Osteoblast (primary cell): ENCODE data around the gene FAXC. TPM values are rescaled to one million over a fixed set of nuclear protein-coding genes. Genes with fewer than 3 reads are reported as not detected.
"Not testable (repeated sequence)": the region's sequence is repeated elsewhere in the genome, so short reads cannot be mapped to it uniquely, and the experiment has no call there.

Experiments used
- DNase-seq: peaks from one replicate; pipeline ENCODE4 v3.0.0; 2011; ENCODE audit warnings: low spot score, mixed read lengths; ENCODE audit not compliant: insufficient read length; ENCODE audit errors: missing footprints
- H2AFZ ChIP-seq: 2 replicates; pipeline ENCODE4 v1.6.0; 2011; ENCODE audit warnings: mild to moderate bottlenecking, low read length
- H3K27ac ChIP-seq: 2 replicates; pipeline ENCODE4 v1.5.1; 2011; ENCODE audit warnings: mild to moderate bottlenecking, low read depth, low read length, moderate library complexity
- H3K27me3 ChIP-seq: 2 replicates; pipeline ENCODE4 v1.6.0; 2012; ENCODE audit warnings: mild to moderate bottlenecking, control low read depth, inconsistent platforms, low read length, moderate library complexity; ENCODE audit not compliant: insufficient read depth
- H3K36me3 ChIP-seq: 2 replicates; pipeline ENCODE4 v1.5.1; 2011; ENCODE audit warnings: mild to moderate bottlenecking, low read length, control low read depth, moderate library complexity; ENCODE audit not compliant: insufficient read depth
- H3K4me1 ChIP-seq: 2 replicates; pipeline ENCODE4 v1.5.1; 2011; ENCODE audit warnings: mild to moderate bottlenecking, low read length, control low read depth, moderate library complexity; ENCODE audit not compliant: insufficient read depth
- H3K4me2 ChIP-seq: 2 replicates; pipeline ENCODE4 v1.6.0; 2011; ENCODE audit warnings: mild to moderate bottlenecking, low read length; ENCODE audit not compliant: insufficient read depth
- H3K4me3 ChIP-seq: fragments of 200-600 bp; sonication (generic); 3 replicates; pipeline ENCODE4 v1.5.1; 2012; ENCODE audit warnings: mild to moderate bottlenecking, low read length, inconsistent platforms; ENCODE audit not compliant: insufficient read depth
- H3K79me2 ChIP-seq: 2 replicates; pipeline ENCODE4 v1.6.0; 2012; ENCODE audit warnings: mild to moderate bottlenecking, low read length, control low read depth, inconsistent platforms; ENCODE audit not compliant: insufficient read depth
- H3K9me3 ChIP-seq: 2 replicates; pipeline ENCODE4 v1.5.1; 2011; ENCODE audit warnings: low read depth, low read length, control low read depth
- H4K20me1 ChIP-seq: 2 replicates; pipeline ENCODE4 v1.6.0; 2012; ENCODE audit warnings: mild to moderate bottlenecking, low read length, control low read depth; ENCODE audit not compliant: insufficient read depth
- total RNA-seq: library from RNA; depleted of rRNA; stranded (reverse); fragments of >200 nt; gene quantifications from 2 replicates; pipeline ENCODE4 v1.2.3, GENCODE V29; 2012
- TF ChIP-seq, protein P1 (sequence below): IDR thresholded peaks from 2 replicates; pipeline ENCODE4 v1.5.1; 2011; ENCODE audit warnings: mild to moderate bottlenecking, low read depth, low read length, moderate library complexity; ENCODE audit errors: extremely low read depth

FAXC gene
- total RNA-seq, 1 donor, result 1.1 TPM

- Histone ChIP-seq H3K9me3 (no peaks in the 10 kb centered on the region), H3K27ac (no peak overlapping the region), H3K4me2 (no peak overlapping the region), H3K27me3 (no peaks in the 10 kb centered on the region), H3K4me3 (no peak overlapping the region), H2AFZ (no peak overlapping the region), H3K79me2 (no peaks in the 10 kb centered on the region), H4K20me1 (no peaks in the 10 kb centered on the region), H3K4me1 (no peaks in the 10 kb centered on the region), H3K36me3 (no peaks in the 10 kb centered on the region)
- TF ChIP-seq, protein P1, sequence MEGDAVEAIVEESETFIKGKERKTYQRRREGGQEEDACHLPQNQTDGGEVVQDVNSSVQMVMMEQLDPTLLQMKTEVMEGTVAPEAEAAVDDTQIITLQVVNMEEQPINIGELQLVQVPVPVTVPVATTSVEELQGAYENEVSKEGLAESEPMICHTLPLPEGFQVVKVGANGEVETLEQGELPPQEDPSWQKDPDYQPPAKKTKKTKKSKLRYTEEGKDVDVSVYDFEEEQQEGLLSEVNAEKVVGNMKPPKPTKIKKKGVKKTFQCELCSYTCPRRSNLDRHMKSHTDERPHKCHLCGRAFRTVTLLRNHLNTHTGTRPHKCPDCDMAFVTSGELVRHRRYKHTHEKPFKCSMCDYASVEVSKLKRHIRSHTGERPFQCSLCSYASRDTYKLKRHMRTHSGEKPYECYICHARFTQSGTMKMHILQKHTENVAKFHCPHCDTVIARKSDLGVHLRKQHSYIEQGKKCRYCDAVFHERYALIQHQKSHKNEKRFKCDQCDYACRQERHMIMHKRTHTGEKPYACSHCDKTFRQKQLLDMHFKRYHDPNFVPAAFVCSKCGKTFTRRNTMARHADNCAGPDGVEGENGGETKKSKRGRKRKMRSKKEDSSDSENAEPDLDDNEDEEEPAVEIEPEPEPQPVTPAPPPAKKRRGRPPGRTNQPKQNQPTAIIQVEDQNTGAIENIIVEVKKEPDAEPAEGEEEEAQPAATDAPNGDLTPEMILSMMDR, result no peak
- no peak for DNase-seq
Measured at GRCh38 chr6:99270826-99271225, 78.6 kb downstream of the FAXC start.

GRCh38 chr6:99270030-99270429 is 79.4 kb downstream of the FAXC start:
- Histone ChIP-seq H3K27ac (no peak overlapping the region), H3K36me3 (no peaks in the 10 kb centered on the region), H4K20me1 (no peaks in the 10 kb centered on the region), H3K27me3 (no peaks in the 10 kb centered on the region), H3K4me1 (no peaks in the 10 kb centered on the region), H3K4me2 (no peak overlapping the region), H3K9me3 (no peaks in the 10 kb centered on the region), H3K4me3 (no peak overlapping the region), H2AFZ (no peak overlapping the region), H3K79me2 (no peaks in the 10 kb centered on the region)
- TF ChIP-seq, protein P1, result no peak
- DNase-seq, result no peak

DNA sequence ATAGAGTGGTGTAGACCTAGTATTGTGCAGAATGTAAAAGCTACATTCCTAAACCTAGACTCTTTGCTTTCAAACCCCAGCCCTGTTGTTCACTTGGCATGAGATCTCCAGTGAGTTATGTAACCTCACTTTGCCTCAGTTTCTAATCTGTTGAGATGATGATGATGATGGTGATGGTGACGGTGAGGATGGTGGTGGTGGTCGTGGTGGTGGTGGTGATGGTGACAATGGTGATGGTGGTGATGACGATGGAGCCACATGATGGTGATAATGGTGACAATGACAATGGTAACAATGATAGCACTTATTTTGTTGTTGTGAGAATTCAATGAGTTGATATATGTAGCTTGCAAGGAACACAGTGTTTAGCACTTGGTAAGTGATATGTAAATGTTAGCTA is 80.3 kb downstream of the FAXC start:
- H3K36me3 ChIP-seq, result no peaks in the 10 kb centered on the region
- H4K20me1 ChIP-seq, result no peaks in the 10 kb centered on the region
- H3K4me2 ChIP-seq, result no peak overlapping the region
- TF ChIP-seq, protein P1, result no peak
- H3K4me1 ChIP-seq, result no peaks in the 10 kb centered on the region
- no peak overlapping the region for H2AFZ ChIP-seq
- no peaks in the 10 kb centered on the region for H3K9me3 ChIP-seq
- no peak for DNase-seq
- no peaks in the 10 kb centered on the region for H3K79me2 ChIP-seq
- no peaks in the 10 kb centered on the region for H3K27me3 ChIP-seq
- H3K4me3 ChIP-seq, result no peak overlapping the region
- H3K27ac ChIP-seq, result no peak overlapping the region

DNA sequence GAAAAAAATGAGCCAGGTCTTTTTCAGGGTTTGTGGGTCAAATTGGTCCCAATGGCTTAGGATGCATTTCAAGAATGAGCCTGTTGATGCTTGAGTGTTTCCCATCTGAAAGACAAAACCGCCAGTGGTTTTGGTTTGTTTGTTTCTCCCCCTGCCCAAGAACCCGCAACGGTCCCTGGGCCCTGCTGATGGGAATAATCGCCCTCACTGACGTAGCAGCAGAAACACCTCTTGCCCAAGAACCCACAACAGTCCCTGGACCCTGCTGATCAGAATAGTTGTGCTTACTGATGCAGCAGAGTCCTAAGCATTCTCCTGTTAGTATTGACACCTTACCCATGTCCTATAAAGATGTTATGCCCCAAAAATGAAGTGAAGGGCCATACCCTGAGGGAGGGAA is 82.5 kb downstream of the FAXC start:
- H3K36me3 ChIP-seq, DNase-seq: not testable (repeated sequence)

DNA sequence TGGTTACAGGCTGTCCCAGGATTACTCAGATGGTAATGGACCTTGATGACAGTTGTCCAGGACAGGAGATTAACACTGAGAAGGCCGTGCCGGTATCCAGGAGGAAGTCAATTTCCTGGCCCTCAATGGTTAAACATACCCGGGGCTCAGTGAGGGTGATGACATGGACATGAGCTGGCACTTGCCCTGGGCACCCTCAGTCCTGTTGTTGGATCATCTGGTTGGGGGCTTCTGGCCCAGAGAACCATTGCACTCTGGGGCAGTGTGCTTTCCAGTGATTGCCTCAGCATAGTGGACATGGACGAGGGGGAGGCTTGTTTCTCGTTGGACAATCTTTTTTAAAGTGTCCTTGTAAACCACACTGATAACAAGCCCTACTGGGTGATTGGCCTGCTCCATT is 84.0 kb downstream of the FAXC start:
- H3K79me2 ChIP-seq, H3K27ac ChIP-seq, H2AFZ ChIP-seq, H4K20me1 ChIP-seq, H3K4me3 ChIP-seq, H3K9me3 ChIP-seq, H3K4me2 ChIP-seq, H3K36me3 ChIP-seq, H3K4me1 ChIP-seq, H3K27me3 ChIP-seq, DNase-seq: not testable (repeated sequence)

More for the DNA sequence above, 82.5 kb downstream of the FAXC start:
- not testable (repeated sequence) for H3K27me3 ChIP-seq, H3K27ac ChIP-seq, H3K79me2 ChIP-seq, H3K4me1 ChIP-seq, H3K4me2 ChIP-seq, H3K9me3 ChIP-seq, H3K4me3 ChIP-seq, H2AFZ ChIP-seq, H4K20me1 ChIP-seq
